ENCODE measurements around the gene ITPKC. TPM values are rescaled to one million over a fixed set of nuclear protein-coding genes. Genes with fewer than 3 reads are reported as not detected.

The ITPKC gene
- total and polyA plus RNA-seq, 2 of the 13 experiments (the other 11 are each of a cell fraction or from before 2014, with no cell fraction given): 6.9 to 11.2 TPM

- Histone ChIP-seq H3K79me2 (ENCODE audit: insufficient read depth, low read length) (no peaks in the 10 kb centered on the region), H3K4me2 (ENCODE audit: low read depth, low read length) (no peak overlapping the region), H3K27ac (ENCODE audit: extremely low read length, insufficient read depth, low read length) (no peak overlapping the region), H3K4me3 (replicated peaks in 1 of 3; ENCODE audit: insufficient read depth in 1 of 3, low read depth in 2 of 3, low read length in 3 of 3) (no peak overlapping the region), H3K36me3 (replicated peaks in 1 of 2; ENCODE audit: control insufficient read depth in 1 of 2, insufficient read depth in 2 of 2, low read length in 2 of 2) (peaks cover 11 to 30% of the 10 kb centered on the region in 2 experiments), H3K9ac (ENCODE audit: insufficient read depth, low read depth, low read length) (no peak overlapping the region), H4K20me1 (ENCODE audit: insufficient read depth, low read length) (no peaks in the 10 kb centered on the region), H2AFZ (ENCODE audit: low read length) (no peak overlapping the region), H3K9me3 (ENCODE audit: low read length) (no peaks in the 10 kb centered on the region), H3K4me1 (ENCODE audit: insufficient read depth, low read length) (peaks cover 19% of the 10 kb centered on the region), H3K27me3 (ENCODE audit: control insufficient read depth in 1 of 2, insufficient read depth in 2 of 2, low read length in 2 of 2) (no peaks in the 10 kb centered on the region)
- CTCF ChIA-PET (ENCODE audit: low intra/inter-chr PET ratio, low total read pairs): no interaction called here
- BruUV-seq (replicated peaks): no TSS peak
- intact Hi-C loops (cut with micrococcal nuclease; ENCODE audit: unreplicated experiment): no loop called here
- in situ Hi-C loops (cut with HindIII; ENCODE audit: extremely low pct_ligation_motif_present, low pct_unique_long_range_greater_than_20kb): no loop called here
- FAIRE-seq (no peak), DNase-seq (ENCODE audit: low spot score) (no peak), ATAC-seq (no peak)
- POLR2A ChIA-PET: interaction anchor here (1.1 to 1.4 kb wide), 3 partner anchors 10 to 24 kb away, joined by 3 read pairs; partner anchors contain the start of genes ACTMAP, COQ8B, ITPKC and SNRPA
- WGBS (ENCODE audit: low lambda C conversion rate): 98% methylated on average over 6 of the region's 6 CpGs
- TF ChIP-seq GMEB1 (CRISPR knock-in tag; IDR thresholded peaks at IDR 0.05; ENCODE audit: borderline replicate concordance) (no peak), ZNF512 (CRISPR knock-in tag; IDR thresholded peaks at IDR 0.05) (no peak), NCOA1 (CRISPR knock-in tag; IDR thresholded peaks at IDR 0.05) (no peak), HNRNPH1 (optimal IDR thresholded peaks at IDR 0.05; ENCODE audit: low read depth, low read length) (no peak), ZGPAT (CRISPR knock-in tag; IDR thresholded peaks at IDR 0.05) (no peak), NFKBIZ (CRISPR knock-in tag; IDR thresholded peaks at IDR 0.05) (no peak), NFE2 (CRISPR knock-in tag; IDR thresholded peaks at IDR 0.05) (no peak), HNRNPLL (IDR thresholded peaks at IDR 0.05; ENCODE audit: low read depth, low read length, poor library complexity, severe bottlenecking) (no peak)
These were observed 23.8 kb downstream of the ITPKC start for GRCh38 chr19:40740747-40741146.

All from HepG2 (cell line).